Thoracic aorta (tissue), 2 donors: ENCODE results near the gene ZNF32. TPM values are rescaled to one million over a fixed set of nuclear protein-coding genes. Genes with fewer than 3 reads are reported as not detected.

Source experiments
- ATAC-seq: fragments of 150-250 bp; one replicate; pipeline ENCODE4 v1.8.0; 2017; ENCODE audit warnings: low read depth; ENCODE audit not compliant: insufficient number of reproducible peaks, low FRiP score
- DNase-seq: peaks from one replicate; pipeline ENCODE4 v3.0.0-alpha.2; 2020; ENCODE audit warnings: low spot score
- H3K27ac ChIP-seq, 2 donors: fragments of 200-600 bp; sonication (generic); 1 replicate in 1 of 2; 2 replicates in 1 of 2; pipeline ENCODE4 v1.5.1; 2016; ENCODE audit warnings: mild to moderate bottlenecking in 2 of 2, moderate library complexity in 2 of 2
- H3K27me3 ChIP-seq: fragments of 200-600 bp; sonication (generic); replicated peaks from 2 replicates; pipeline ENCODE4 v1.6.0; 2016; ENCODE audit warnings: mild to moderate bottlenecking; ENCODE audit not compliant: insufficient read depth
- H3K36me3 ChIP-seq: fragments of 200-600 bp; sonication (generic); one replicate; pipeline ENCODE4 v1.5.1; 2016
- H3K4me1 ChIP-seq, 2 donors: fragments of 200-600 bp; sonication (generic); 1 replicate in 1 of 2; 2 replicates in 1 of 2; pipeline versions ENCODE4 v1.5.1 to v1.6.0; 2016; ENCODE audit warnings: low read depth in 2 of 2, mild to moderate bottlenecking in 1 of 2; ENCODE audit not compliant: control insufficient read depth in 1 of 2
- H3K4me3 ChIP-seq: fragments of 200-600 bp; sonication (generic); 2 replicates; pipeline ENCODE4 v1.5.1; 2016; ENCODE audit warnings: mild to moderate bottlenecking
- H3K9me3 ChIP-seq: fragments of 200-600 bp; sonication (generic); 2 replicates; pipeline ENCODE4 v1.5.1; 2016
- CTCF ChIP-seq: fragments of 200-600 bp; sonication (generic); IDR thresholded peaks from one replicate; pipeline ENCODE4 v1.5.1; 2019; ENCODE audit warnings: antibody characterized with exemption
- total RNA-seq, 2 donors: library from RNA; depleted of rRNA; stranded (reverse); fragments of >200 nt; gene quantifications; one replicate each; pipeline versions ENCODE4 v1.1.0 to v1.2.3, GENCODE V29; 2016

Gene ZNF32
- total RNA-seq, 2 donors from 2014 or later, result 19.6 to 22.9 TPM

DNA sequence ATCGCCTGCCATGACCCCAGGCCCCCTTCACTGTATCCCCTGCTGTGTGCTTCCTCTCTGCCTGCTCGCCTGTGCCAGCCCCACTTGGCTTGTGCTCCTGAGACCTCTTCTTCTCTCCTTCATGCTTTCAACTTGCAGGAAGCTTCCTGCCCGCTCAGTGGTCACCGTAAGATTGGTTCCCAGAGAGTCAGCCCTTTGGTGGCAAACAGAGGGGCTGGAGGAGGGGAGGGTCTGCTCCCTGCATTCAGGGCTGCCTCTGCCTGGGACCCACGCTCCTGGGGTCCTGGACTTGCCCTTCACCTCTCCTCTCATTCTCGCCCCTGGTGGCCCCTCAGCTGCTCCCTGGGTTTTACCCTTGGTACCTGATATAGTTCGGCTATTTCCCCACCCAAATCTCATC lies 45.8 kb upstream of the ZNF32 start:
- ATAC-seq, result no peak
- no peak overlapping the region for H3K4me3 ChIP-seq
- DNase-seq, result no peak
- H3K9me3 ChIP-seq, result no peaks in the 10 kb centered on the region
- no peaks in the 10 kb centered on the region for H3K36me3 ChIP-seq
- H3K4me1 ChIP-seq, result peaks cover 10 to 29% of the 10 kb centered on the region in 2 donors
- H3K27ac ChIP-seq, result no peak overlapping the region
- H3K27me3 ChIP-seq, result no peaks in the 10 kb centered on the region
- TF ChIP-seq CTCF, result no peak

- Histone ChIP-seq H3K4me3 (no peak overlapping the region), H3K9me3 (no peaks in the 10 kb centered on the region), H3K27me3 (no peaks in the 10 kb centered on the region), H3K36me3 (no peaks in the 10 kb centered on the region), H3K27ac (no peak overlapping the region), H3K4me1 (peaks cover 6 to 34% of the 10 kb centered on the region in 2 donors)
- DNase-seq (no peak), ATAC-seq (no peak)
- no peak for TF ChIP-seq CTCF
Measured at GRCh38 chr10:43693602-43694001, 44.9 kb upstream of the ZNF32 start.

DNA sequence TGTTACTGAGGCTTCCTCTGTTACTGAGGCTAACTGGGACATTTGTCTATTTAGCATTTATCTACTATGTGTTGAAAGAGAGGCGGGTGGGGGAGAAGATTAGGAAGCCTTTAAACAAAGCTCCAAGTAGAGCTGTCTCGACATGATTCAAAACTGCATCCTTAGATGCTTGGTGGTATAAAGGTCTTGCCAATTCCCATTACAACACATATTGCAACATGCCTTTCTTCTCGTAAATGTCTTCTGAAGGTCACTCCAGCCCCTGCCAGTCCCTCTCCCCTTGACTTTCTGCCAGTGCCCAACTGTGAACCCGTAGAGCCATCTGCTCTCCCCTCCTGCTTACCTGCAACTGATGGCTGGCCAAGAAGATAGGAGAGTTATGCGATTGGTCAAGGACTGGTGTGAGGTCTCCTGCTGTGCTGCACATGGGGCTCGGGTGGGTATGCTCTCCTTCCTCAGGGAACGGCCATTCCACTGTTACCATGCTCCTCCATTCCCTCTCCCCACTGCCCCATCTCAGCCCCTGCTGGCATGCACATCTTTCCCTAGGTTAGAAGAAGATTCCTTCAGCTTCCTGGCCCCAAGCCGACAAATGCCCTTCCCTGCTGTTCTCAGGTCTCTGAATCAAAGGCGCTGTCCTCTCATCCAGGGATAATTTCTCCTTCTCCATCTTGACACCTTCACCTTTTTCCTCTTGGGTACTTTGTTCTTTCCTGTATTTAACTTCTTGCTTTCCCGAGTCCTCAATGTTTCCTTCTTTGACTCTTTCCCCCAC lies 43.6 kb upstream of the ZNF32 start:
- Histone ChIP-seq H3K27me3 (no peaks in the 10 kb centered on the region), H3K9me3 (no peaks in the 10 kb centered on the region), H3K4me1 (peaks cover 6 to 34% of the 10 kb centered on the region in 2 donors), H3K36me3 (no peaks in the 10 kb centered on the region), H3K4me3 (no peak overlapping the region), H3K27ac (peak overlapping the region in 1 of 2 donors; percentile 81)
- DNase-seq (no peak), ATAC-seq (no peak)
- no peak for TF ChIP-seq CTCF

- peaks cover 6 to 34% of the 10 kb centered on the region in 2 donors for H3K4me1 ChIP-seq
- H3K36me3 ChIP-seq, result no peaks in the 10 kb centered on the region
- no peaks in the 10 kb centered on the region for H3K9me3 ChIP-seq
- DNase-seq (no peak), ATAC-seq (no peak)
- H3K27me3 ChIP-seq, result no peaks in the 10 kb centered on the region
- TF ChIP-seq CTCF, result peak; percentile 37
- H3K4me3 ChIP-seq, result no peak overlapping the region
- H3K27ac ChIP-seq, result peak overlapping the region in 1 of 2 donors; percentile 81
Measured at GRCh38 chr10:43691485-43691884, 42.8 kb upstream of the ZNF32 start.

DNA sequence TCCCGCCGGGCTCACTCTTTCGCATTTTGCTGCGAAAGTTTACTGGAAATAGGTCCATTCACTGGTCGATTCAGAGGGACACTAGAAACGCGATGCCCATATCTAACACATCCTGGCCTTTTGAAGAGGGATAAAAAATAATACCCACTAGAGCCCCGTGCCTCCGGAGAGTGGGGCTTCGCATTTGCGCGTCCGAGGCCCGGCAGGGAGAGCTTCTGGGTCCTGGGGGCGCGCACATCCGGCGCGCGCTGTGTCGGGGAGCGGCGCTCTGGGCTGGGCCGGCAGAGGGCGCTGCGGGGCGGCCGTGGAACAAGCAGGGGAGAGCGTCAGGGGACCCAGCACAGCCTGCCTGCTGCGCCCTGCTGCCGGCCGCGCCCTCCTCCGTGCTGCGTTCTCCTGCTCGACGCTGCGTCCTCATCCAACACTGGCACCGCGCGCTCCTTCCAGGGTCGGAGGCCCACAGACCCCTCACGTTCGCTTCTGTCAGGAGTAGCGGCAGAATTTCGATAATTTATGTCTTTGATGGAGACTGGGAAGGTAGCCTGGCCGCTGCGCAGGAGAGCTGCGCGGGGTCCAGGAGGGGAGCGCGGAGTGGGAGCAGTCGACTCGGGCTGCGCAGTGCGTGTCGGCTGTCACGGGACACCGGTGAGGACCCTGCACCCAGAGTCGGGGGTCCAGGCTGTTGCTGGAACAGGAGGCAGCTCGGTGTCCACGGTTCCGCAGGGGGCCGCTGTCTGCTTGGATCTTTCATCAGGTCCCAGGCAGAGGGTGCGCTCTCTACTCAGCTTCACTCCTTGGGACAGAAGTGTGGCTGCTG lies 41.5 kb upstream of the ZNF32 start:
- DNase-seq (peak; percentile 43), ATAC-seq (peak; percentile 88)
- peak; percentile 97 for TF ChIP-seq CTCF
- peak overlapping the region; percentile 81 to 89 for H3K27ac ChIP-seq
- H3K36me3 ChIP-seq, result no peaks in the 10 kb centered on the region
- H3K27me3 ChIP-seq, result no peaks in the 10 kb centered on the region
- peak overlapping the region; percentile 76 for H3K4me3 ChIP-seq
- no peaks in the 10 kb centered on the region for H3K9me3 ChIP-seq
- peaks cover 6 to 34% of the 10 kb centered on the region in 2 donors for H3K4me1 ChIP-seq
